ENCODE measurements around the gene NIN. TPM values are rescaled to one million over a fixed set of nuclear protein-coding genes. Genes with fewer than 3 reads are reported as not detected.

Gene NIN
- total RNA-seq, 1 donor from 2014 or later = 21.0 TPM

DNA sequence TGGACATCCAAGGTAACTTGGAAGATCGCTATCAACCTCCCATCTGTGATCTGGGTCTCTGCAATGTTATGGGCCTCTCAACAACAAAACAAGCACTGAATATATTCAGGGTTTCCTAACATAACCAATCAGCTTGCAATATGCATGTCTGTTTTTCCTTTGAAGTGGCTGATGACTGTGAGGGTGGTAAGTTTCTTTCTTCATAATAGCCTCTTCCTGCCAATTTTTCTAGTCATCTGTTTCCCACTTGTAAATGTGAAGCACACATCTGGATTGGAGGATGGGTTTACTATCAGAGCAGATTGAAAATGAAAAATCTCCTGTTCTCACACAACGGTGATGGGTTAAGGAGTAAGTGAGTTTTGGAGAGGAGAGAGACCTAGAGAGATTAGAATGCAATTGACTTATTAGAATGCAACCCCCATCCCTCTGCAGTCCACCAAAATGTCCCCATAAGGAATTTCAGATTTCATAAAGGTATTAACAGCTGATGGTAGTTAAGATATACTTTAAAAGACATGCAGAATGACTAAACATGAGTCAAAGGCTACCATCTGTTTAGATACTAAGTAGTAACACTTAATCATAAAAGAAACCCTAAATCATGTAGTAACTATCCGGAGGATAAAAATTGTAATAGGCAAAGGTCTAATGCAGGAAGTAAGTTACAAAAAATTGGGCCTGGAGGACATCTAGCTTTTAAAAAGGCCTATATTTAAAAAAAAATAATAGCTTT lies 104.4 kb downstream of the NIN start:
- Mint-ChIP-seq H3K27me3 (no peaks in the 10 kb centered on the region), H3K4me1 (ENCODE audit: low read depth) (no peaks in the 10 kb centered on the region), H3K36me3 (ENCODE audit: insufficient read depth) (peaks cover 26% of the 10 kb centered on the region), H3K9me3 (ENCODE audit: low read depth) (no peaks in the 10 kb centered on the region), H3K27ac (no peak overlapping the region), H3K4me3 (ENCODE audit: low read depth) (no peak overlapping the region)
- TF ChIP-seq, protein P1, sequence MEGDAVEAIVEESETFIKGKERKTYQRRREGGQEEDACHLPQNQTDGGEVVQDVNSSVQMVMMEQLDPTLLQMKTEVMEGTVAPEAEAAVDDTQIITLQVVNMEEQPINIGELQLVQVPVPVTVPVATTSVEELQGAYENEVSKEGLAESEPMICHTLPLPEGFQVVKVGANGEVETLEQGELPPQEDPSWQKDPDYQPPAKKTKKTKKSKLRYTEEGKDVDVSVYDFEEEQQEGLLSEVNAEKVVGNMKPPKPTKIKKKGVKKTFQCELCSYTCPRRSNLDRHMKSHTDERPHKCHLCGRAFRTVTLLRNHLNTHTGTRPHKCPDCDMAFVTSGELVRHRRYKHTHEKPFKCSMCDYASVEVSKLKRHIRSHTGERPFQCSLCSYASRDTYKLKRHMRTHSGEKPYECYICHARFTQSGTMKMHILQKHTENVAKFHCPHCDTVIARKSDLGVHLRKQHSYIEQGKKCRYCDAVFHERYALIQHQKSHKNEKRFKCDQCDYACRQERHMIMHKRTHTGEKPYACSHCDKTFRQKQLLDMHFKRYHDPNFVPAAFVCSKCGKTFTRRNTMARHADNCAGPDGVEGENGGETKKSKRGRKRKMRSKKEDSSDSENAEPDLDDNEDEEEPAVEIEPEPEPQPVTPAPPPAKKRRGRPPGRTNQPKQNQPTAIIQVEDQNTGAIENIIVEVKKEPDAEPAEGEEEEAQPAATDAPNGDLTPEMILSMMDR (IDR thresholded peaks at IDR 0.05; ENCODE audit: unreplicated experiment) = no peak
- no peak for DNase-seq (ENCODE audit: low spot score, unreplicated experiment)

GRCh38 chr14:50725761-50726160 lies 105.2 kb downstream of the NIN start:
- H3K27ac Mint-ChIP-seq = no peak overlapping the region
- no peak for DNase-seq (ENCODE audit: low spot score, unreplicated experiment)
- no peak overlapping the region for H3K4me3 Mint-ChIP-seq (ENCODE audit: low read depth)
- no peaks in the 10 kb centered on the region for H3K27me3 Mint-ChIP-seq
- no peaks in the 10 kb centered on the region for H3K9me3 Mint-ChIP-seq (ENCODE audit: low read depth)
- H3K4me1 Mint-ChIP-seq (ENCODE audit: low read depth) = no peaks in the 10 kb centered on the region
- TF ChIP-seq, protein P1 (IDR thresholded peaks at IDR 0.05; ENCODE audit: unreplicated experiment) = no peak
- H3K36me3 Mint-ChIP-seq (ENCODE audit: insufficient read depth) = peaks cover 25% of the 10 kb centered on the region

DNA sequence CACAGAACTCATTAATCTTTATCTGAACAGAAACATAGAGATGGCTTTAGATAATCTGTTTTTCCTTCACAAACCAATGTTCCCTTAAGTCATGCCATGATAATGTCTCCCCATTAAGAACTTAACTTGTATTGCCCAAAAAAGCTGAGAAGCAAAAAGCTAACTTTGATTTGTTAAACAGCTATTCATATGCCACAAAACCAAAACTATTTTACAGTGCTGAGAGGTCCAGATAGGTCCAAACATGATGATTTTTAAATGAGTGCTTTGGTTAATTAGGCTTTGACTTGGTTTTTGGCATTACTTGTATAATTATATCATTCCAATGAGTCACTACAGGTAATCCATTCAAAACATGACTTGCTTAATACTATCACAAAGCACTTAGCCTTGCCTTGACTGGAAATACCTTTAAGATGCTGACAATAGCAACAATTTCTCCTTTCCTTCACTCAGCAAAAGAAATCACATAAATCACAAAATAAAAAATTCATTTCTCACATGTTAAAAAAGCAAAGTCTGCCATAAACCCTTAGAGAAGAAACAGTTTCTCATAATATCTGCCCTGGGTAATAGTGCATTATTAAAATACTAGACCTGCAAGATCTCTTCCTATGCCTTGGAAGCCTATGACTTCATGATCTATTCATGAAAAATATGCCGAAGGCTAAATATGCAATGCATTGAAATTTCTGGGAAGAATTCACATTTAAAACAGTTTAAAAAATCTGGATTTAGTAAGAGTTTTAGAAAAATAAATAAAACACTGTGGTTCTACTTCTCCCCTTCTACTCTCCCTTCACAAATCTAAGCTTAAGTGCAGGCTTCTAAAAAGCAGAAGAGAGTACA lies 110.8 kb downstream of the NIN start:
- Mint-ChIP-seq H3K4me3 (ENCODE audit: low read depth) (no peak overlapping the region), H3K27ac (no peak overlapping the region), H3K27me3 (no peaks in the 10 kb centered on the region), H3K36me3 (ENCODE audit: insufficient read depth) (peaks cover 6% of the 10 kb centered on the region), H3K9me3 (ENCODE audit: low read depth) (no peaks in the 10 kb centered on the region), H3K4me1 (ENCODE audit: low read depth) (no peaks in the 10 kb centered on the region)
- TF ChIP-seq, protein P1 (IDR thresholded peaks at IDR 0.05; ENCODE audit: unreplicated experiment) = no peak
- DNase-seq (ENCODE audit: low spot score, unreplicated experiment) = no peak

DNA sequence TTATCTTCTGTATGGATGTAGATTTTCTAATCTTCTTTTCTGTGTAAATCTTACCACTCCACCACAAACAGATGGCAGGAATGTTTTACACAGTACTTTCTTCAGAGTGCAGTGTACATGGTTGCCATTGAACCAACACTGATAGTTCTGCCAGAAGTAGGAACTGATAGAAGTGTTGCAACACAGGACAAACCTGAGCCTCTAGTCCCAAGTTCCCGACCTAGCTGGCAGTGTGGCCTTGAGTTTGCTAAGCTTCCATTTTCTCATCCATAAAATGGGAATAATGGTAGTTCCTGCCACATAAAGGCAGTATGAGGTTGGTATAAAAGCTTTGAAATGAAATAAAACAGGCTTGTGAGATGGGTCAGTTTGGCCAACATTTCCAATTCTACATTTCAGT lies 112.0 kb downstream of the NIN start:
- no peak for DNase-seq (ENCODE audit: low spot score, unreplicated experiment)
- Mint-ChIP-seq H3K4me1 (ENCODE audit: low read depth) (peaks cover 1% of the 10 kb centered on the region), H3K9me3 (ENCODE audit: low read depth) (no peaks in the 10 kb centered on the region), H3K27me3 (no peaks in the 10 kb centered on the region), H3K4me3 (ENCODE audit: low read depth) (no peak overlapping the region), H3K27ac (no peak overlapping the region), H3K36me3 (ENCODE audit: insufficient read depth) (peaks cover 1% of the 10 kb centered on the region)
- TF ChIP-seq, protein P1 (IDR thresholded peaks at IDR 0.05; ENCODE audit: unreplicated experiment) = no peak

GRCh38 chr14:50717811-50718210 lies 113.2 kb downstream of the NIN start:
- TF ChIP-seq, protein P1 (IDR thresholded peaks at IDR 0.05; ENCODE audit: unreplicated experiment) = no peak
- Mint-ChIP-seq H3K4me3 (ENCODE audit: low read depth) (no peak overlapping the region), H3K36me3 (ENCODE audit: insufficient read depth) (no peaks in the 10 kb centered on the region), H3K9me3 (ENCODE audit: low read depth) (no peaks in the 10 kb centered on the region), H3K27ac (no peak overlapping the region), H3K27me3 (no peaks in the 10 kb centered on the region), H3K4me1 (ENCODE audit: low read depth) (peaks cover 1% of the 10 kb centered on the region)
- DNase-seq (ENCODE audit: low spot score, unreplicated experiment) = no peak

All from progenitor cell of endocrine pancreas (in vitro differentiated cells).